Embryonic facial prominence (tissue), 1 donor: ENCODE results near the gene SLC19A3.
"Not testable (repeated sequence)": the region's sequence is repeated elsewhere in the genome, so short reads cannot be mapped to it uniquely, and the experiment has no call there.

Experiments used
- DNase-seq: peaks from one replicate; pipeline ENCODE4 v3.0.0-alpha.2; 2016; ENCODE audit errors: extremely low spot score

The SLC19A3 gene

GRCh38 chr2:227703280-227703732, 14.5 kb downstream of the SLC19A3 start:
- peak; percentile 7 for DNase-seq

GRCh38 chr2:227701556-227701955, 16.3 kb downstream of the SLC19A3 start:
- DNase-seq, result no peak

DNA sequence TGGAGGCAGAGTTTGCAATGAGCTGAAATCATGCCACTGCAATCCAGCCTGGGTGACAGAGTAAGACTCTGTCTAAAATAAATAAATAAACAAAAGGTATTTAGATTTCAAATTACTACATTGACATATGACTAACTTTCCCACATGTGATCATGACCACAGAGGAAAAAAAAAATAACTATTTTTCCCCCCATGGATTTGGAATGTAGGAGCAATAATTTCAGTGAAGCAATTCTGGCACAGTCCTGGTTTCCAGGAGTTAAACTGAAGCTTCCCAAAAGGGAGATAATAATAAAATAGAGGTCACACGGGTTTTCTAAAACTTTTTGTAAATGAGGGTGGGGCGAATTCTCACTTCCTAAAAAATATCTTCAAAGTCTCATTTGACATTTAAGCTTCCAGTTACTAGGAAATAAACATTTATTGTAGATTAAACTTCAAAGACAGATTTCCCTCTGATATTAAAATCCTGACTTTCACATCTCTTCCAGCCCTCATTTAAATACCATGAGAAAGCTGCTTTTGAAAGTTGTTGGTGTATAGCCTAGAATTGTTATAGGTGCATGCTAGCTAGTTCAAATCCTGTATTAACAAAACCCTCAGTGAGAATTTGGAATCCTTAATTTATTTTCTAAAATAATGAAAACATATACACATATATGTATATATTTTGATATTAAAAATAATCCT, 20.7 kb downstream of the SLC19A3 start:
- no peak for DNase-seq

DNA sequence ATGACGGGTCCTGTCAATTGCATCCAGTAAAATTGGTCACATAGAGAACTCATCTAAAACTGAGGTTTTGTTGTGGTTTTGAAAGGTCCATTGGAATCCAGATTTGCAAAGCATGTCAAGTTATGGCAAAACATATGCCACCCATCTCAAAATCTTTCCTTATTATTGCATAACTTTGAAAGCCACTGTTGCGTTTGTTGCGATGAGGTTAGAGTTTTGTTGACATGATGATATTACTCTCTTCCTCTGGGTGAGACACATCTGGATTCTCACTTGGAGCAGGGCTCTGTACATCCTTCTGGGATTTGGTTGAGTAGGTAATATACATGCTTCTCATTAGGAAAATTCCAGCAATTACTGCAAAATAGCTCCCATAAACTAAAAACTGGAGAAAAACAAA, 30.6 kb downstream of the SLC19A3 start:
- no peak for DNase-seq

DNA sequence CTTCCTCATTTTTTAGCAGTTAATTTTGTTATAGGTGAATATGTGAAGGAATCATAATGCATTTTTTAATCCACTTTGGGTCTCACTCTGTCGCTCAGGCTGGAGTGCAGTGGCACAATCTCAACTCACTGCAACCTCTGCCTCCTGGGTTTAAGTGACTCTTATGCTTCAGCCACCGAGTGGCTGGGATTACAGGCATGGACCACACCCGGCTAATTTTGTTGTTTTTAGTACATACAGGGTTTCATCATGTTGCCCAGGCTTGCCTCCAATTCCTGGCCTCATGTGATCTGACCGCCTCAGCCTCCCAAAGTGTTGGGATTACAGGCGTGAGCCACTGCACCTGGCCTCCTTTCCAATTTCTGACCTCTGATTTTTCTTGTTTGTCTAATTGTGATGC, 33.6 kb downstream of the SLC19A3 start:
- no peak for DNase-seq

- no peak for DNase-seq
These were observed 39.9 kb downstream of the SLC19A3 start for GRCh38 chr2:227677928-227678327.

DNA sequence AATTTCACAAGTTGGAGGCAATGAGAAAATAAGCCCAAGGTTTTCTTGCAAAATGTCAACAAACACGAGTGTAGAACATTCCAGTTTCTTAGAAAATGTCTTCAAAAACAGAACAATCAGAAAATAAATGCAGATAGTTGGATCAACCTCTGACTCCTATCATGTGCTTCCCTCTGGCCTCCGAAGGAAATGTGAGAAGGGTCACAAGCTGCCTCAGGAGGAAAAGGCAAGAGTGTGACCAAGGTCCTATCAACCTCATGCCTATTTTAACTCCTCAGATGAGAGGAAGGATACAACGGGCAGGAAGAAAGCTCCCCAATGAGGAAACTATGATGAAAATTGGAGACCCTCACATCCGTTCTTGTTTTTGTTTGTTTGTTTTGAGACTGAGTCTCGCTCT, 43.3 kb downstream of the SLC19A3 start:
- DNase-seq, result no peak

GRCh38 chr2:227673620-227674019, 44.2 kb downstream of the SLC19A3 start:
- DNase-seq, result not testable (repeated sequence)

DNA sequence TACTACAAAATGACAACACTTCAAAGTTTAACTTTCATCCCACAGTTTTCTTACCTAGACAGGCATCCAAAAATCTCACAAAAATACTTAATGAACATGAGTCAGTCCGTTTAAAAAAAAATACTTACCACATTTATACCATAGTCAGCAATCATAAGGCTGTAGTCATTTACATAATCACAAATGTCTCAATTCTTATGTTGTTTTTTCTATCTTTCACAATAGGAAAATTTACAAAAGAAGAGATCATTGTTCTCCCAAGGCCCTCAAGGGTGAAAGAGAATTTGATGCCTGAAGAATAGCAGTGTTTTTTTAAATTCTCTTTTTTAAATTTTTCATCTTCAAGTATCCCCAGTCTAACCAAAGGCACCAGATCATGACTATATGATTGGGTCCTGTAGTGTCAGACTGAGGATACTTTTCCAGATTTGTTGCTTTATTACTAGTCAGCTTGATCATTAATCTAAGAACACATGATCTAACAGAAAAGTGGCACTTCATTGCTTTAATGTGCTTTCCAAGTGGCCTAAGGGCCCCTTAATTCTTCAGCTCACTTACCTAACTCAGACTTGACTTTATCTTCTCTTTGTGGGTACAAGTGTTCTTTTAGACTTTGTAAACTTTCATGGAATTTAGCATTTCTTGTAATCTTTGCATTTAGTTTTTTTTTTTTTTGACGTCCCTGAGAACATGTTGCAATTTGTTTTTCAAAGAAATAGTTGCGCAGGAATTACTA, 46.5 kb downstream of the SLC19A3 start:
- DNase-seq, result no peak

DNA sequence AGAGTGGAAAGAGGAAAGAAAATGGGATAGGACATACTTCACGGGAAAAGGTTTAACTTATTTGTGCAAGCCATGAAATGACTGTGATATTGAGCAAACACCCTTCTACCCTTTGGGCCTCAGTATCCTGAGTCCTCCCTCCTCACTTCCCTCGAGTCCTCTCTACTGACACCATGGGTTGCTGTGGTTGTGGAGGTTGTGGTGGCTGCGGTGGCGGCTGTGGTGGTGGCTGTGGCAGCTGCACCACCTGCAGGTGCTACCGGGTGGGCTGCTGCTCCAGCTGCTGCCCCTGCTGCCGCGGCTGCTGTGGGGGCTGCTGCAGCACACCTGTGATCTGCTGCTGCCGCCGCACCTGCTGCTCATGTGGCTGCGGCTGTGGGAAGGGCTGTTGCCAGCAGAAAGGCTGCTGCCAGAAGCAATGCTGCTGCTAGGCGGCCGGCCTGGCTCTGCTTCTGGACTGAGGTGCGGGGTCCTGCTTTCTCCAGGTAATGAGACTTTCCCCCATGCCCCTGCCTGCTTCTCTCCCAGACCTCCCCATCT, 51.1 kb downstream of the SLC19A3 start, which contains the start of gene SCYGR5:
Gene SCYGR5, plus strand, starts transcription at position 174 of the 540 bp plus-strand sequence. Its CDS starts 0 bp downstream, at position 174.
- not testable (repeated sequence) for DNase-seq

DNA sequence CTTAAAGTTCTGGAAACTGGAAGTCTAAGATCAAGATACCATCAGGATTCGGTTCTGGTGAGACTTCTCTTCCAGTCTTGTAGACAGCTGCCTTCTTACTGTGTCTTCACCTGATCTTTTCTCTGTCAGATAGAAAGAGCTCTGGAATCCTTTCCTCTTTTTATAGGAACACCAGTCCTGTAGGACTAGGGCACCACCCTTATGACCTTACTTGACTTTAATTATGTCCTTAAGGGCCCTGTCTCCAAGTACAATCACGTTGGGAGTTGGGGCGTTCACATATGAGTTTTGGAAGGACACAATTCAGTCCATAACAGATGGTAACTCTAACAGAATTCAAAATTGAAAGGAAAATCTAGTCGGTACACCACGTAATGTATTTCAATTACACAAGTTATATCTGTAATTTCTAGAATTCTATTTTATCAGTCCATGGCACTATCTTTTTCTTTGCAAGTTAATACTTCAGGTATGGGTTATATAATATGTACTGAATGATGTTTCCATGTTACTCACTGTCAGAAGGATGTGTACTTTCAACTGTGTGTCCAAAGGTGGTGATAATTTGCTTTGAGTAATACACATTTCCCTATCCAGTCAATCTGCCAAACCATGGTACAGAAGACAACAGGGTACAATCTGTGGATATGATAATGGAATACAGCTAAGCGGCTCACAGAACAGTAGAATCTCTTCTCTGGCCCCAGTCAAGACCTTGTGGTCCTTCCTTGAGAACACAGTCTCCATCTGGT, 52.5 kb downstream of the SLC19A3 start:
- DNase-seq, result no peak

GRCh38 chr2:227661827-227662226, 56.0 kb downstream of the SLC19A3 start:
- DNase-seq, result no peak

DNA sequence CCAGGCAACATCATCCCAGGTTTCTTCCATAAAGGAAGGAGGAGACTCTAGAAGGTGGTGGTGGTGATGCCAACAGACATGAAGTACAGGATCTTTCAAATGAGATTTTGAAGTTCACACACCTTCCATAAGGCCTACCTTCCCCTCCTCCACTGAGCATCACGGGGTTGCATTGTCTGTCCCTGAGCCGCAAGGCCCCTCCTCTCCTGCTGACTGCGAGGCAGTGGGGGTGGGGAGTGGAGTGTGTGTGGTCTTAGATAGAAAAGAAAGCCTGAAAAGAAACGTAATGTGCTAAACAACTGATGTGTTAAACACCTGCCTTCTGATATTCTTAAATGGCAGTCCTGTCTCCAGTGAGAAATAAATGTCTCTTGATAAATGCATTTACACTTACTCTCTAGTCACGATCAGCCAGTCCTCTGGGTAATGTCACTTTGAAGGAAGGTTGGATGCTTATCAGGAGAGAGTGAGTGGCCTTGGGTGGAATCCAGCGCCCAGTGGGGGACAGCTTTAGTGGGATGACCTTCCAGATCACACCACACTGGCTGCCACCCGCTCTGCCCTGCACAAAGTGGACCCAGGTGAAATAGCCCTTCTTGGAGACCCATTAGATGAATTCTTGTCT, 56.7 kb downstream of the SLC19A3 start:
- no peak for DNase-seq

DNA sequence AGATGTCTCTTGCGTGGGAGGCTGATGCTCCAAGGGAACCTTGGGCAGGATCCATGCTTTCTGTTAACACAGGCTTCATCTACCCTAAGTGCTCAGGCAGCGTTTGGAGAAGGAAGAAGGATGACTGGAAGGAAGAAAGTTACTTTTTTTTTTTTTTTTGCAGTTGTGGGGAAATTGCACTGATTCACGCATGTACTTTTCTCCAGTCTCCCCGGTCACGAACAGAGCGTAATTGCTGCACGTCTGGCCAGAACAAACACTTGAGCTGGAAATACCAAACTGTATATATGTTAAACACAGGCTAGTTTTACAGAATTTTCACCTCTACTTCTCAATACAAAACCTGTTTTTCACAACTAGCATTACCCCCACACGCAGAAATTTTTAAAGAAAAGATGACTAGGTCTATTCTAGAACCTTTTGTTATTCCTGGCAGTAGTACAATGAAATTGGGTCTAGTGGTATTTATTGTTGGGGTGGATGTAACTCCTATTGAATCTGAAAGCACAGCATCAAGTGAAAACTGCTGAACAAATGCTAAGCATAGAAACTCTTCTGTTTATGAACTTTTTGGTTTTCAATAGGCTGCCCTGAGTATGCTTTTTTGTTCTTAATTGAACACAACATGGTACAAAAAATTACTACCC, 60.5 kb downstream of the SLC19A3 start:
- DNase-seq, result no peak

- no peak for DNase-seq
These were observed 62.4 kb downstream of the SLC19A3 start for GRCh38 chr2:227655454-227655853.

GRCh38 chr2:227654426-227654825, 63.4 kb downstream of the SLC19A3 start:
- DNase-seq, result no peak

- DNase-seq, result no peak
These were observed 64.4 kb downstream of the SLC19A3 start for GRCh38 chr2:227653419-227653818.

GRCh38 chr2:227643990-227644551, 73.8 kb downstream of the SLC19A3 start:
- no peak for DNase-seq

DNA sequence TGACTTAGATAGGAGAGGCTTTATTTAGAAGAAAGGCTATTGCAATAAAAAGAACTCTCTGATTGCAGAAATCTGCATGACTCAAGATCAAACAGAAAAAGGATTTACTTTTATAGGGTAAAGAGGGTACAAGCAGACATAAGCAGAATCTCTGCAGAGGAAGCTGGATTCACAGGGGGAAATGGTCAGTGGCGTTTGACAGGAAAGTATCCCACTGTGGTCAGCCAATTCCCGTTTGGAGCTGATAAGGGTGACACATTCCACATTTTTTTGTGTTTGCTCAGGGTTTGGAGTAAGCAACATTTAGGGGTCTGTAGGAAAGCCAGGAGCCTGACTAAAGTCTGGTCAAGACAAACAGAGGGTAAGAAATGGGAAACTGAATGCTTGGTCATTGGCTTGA, 75.2 kb downstream of the SLC19A3 start:
- no peak for DNase-seq

DNA sequence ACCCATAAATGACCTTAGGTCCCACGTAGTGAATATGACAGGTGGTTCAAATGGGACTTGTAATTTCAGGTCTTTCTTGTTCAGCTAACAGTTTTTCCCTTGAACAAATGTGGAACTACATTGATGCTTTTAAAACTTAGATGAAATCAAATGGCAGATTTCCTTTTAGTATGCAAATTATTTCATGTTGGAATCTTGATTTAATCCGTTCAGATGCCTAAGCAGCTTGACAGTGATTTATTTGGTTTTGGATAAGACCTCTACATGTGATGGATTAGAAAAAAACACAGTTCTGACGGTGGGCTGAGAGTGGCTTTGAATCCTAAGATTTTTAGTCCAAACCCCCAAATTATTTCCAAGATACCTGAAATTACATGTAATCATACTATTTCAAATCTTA, 83.6 kb downstream of the SLC19A3 start:
- no peak for DNase-seq
